Duodenal mucosa (tissue), 2 donors: ENCODE measurements around the gene UBXN11.

ENCODE experiments used
- H3K27ac ChIP-seq: one replicate; pipeline ENCODE4 v1.7.0; 2013; ENCODE audit warnings: low read depth, low read length
- H3K27me3 ChIP-seq, 2 donors: one replicate each; pipeline ENCODE4 v1.7.0; 2013; ENCODE audit warnings: low read length in 2 of 2, control low read depth in 1 of 2; ENCODE audit not compliant: insufficient read depth in 2 of 2, control insufficient read depth in 1 of 2
- H3K36me3 ChIP-seq, 2 donors: one replicate each; pipeline ENCODE4 v1.7.0; 2013; ENCODE audit warnings: low read length in 2 of 2, control low read depth in 1 of 2; ENCODE audit not compliant: insufficient read depth in 2 of 2, control insufficient read depth in 1 of 2
- H3K4me1 ChIP-seq, 2 donors: one replicate each; pipeline ENCODE4 v1.7.0; 2013; ENCODE audit warnings: low read length in 2 of 2, control low read depth in 1 of 2; ENCODE audit not compliant: insufficient read depth in 2 of 2, control insufficient read depth in 1 of 2
- H3K4me3 ChIP-seq, 2 donors: one replicate each; pipeline ENCODE4 v1.7.0; 2013; ENCODE audit warnings: low read length in 2 of 2, low read depth in 1 of 2
- H3K9ac ChIP-seq, 2 donors: one replicate each; pipeline ENCODE4 v1.7.0; 2013; ENCODE audit warnings: low read length in 2 of 2, low read depth in 1 of 2
- H3K9me3 ChIP-seq, 2 donors: one replicate each; pipeline ENCODE4 v1.7.0; 2013; ENCODE audit warnings: low read length in 2 of 2, control low read depth in 1 of 2; ENCODE audit not compliant: control insufficient read depth in 1 of 2

Gene UBXN11

GRCh38 chr1:26306290-26307229 is at the start of gene UBXN11:
UBXN11 (minus strand) TSS chr1:26306636; CDS start chr1:26302883, 3,753 bp downstream.
- H3K4me3 ChIP-seq = peak within 1 kb of the TSS; percentile 82 to 97
- H3K36me3 ChIP-seq = no peaks in the 10 kb centered on the region
- peaks cover 15 to 17% of the 10 kb centered on the region in 2 donors for H3K4me1 ChIP-seq
- no peak within 1 kb of the TSS for H3K27ac ChIP-seq
- H3K9me3 ChIP-seq = no peaks in the 10 kb centered on the region
- peak within 1 kb of the TSS; percentile 55 to 77 for H3K9ac ChIP-seq
- H3K27me3 ChIP-seq = no peaks in the 10 kb centered on the region

DNA sequence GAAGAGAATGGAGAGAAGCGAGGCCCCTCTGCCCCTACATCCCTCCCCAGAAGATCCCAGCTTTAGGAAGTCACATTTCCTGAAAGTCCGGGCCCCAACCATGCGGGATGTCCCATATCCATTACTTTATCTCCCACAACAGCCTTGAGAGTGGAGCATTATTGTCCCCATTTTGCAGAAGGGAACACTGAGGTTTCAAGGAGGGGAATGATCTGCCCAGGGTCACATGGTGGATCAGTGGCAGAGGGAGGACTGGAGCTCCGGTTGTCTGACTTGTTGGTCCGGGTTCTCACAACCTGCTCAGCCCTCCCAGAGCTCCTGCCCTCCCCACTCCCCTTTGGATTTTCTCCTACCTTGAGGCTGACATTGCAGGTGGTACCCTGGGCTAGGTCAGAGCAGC is 49.7 kb upstream of the UBXN11 start:
- Histone ChIP-seq H3K27ac (no peak overlapping the region), H3K4me1 (peaks cover 62 to 66% of the 10 kb centered on the region in 2 donors), H3K9me3 (no peaks in the 10 kb centered on the region), H3K4me3 (no peak overlapping the region), H3K9ac (no peak overlapping the region), H3K27me3 (peaks cover 7 to 10% of the 10 kb centered on the region in 2 donors), H3K36me3 (no peaks in the 10 kb centered on the region)

- Histone ChIP-seq H3K36me3 (no peaks in the 10 kb centered on the region), H3K4me3 (no peak overlapping the region), H3K9ac (peak overlapping the region in 1 of 2 donors; percentile 74), H3K9me3 (no peaks in the 10 kb centered on the region), H3K4me1 (peaks cover 60 to 63% of the 10 kb centered on the region in 2 donors), H3K27me3 (no peaks in the 10 kb centered on the region), H3K27ac (no peak overlapping the region)
These were observed 48.5 kb upstream of the UBXN11 start for GRCh38 chr1:26354972-26355371.

DNA sequence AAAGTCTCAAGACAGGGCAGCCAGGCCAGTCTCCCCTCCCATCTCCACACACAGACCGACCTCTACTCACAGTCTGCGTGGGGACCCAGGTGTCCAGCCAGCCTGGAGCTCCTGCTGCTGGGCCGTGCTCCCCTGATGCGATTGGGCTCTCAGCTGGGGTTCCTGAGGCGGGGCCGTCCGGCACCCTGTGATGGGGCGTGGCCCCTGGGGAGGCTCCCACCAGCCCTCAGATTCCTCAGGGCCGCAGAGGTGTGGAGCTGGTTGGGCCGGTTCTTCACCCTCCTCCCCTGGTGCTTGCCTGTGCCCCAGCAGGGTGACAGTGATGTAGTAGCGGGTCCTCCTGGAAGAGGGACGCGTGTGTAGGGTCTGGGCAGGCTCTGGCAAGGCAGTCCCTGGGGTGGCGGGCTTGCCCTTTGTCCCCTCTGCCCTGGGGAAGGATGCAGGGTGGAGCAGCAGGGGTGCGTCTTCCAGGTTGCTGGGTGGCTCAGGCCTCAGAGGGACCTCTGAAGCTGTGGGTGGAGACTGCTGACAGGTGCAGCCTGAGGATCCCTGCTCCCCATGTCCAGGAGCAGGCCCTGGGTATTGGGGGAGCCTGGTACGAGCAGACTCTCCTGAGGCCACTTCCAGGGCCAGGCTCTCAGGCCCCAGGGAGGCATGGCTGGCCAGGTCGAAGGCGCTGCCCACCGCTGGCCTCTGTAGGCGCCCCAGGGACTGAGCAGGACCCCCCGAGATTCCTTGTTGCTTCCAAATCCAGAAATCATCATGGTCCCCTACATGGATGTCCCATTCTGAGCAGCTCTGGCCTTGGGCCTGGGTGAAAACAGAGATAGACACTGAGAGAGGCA is 47.8 kb upstream of the UBXN11 start, which contains the start of gene CRYBG2:
Gene CRYBG2, minus strand, starts transcription at position 155 of the 845 bp plus-strand sequence. CDS start 7,473 bp downstream, outside the sequence.
- peaks cover 59 to 63% of the 10 kb centered on the region in 2 donors for H3K4me1 ChIP-seq
- no peaks in the 10 kb centered on the region for H3K27me3 ChIP-seq
- no peaks in the 10 kb centered on the region for H3K9me3 ChIP-seq
- H3K36me3 ChIP-seq = no peaks in the 10 kb centered on the region
- peak within 1 kb of the TSS; percentile 32 to 74 for H3K9ac ChIP-seq
- peak within 1 kb of the TSS; percentile 36 for H3K27ac ChIP-seq
- peak within 1 kb of the TSS; percentile 62 to 64 for H3K4me3 ChIP-seq

DNA sequence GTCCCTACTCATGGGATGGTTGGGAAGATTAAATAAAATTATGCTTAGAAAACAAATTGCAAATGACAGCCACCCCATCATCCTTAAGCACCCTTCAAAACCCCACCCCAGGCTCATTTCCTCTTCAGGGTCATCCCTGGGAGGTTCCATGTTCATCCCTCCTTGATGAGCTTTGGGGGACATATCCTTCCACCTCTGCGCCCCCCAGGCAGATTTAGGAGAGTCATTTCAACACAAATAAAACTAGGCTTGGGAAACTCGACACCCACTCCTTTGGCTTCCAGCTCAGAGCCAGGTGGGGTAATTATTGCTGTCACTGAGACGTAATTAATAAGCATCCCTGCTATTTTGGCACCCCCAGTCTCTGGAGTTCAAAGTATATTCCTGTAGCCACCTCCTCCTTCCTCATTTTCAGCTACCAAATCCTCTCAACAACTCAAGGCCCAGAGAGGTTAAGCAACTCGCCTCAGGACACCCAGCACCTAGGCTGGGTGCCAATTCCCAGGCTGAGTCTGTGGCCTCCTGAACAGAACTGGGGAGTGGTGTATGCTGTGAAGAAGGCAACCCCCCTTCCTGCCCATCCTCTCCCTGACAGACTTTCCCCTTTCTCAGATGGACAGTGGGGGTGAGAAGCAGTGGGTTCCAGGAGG is 46.9 kb upstream of the UBXN11 start:
- peak overlapping the region; percentile 62 to 64 for H3K4me3 ChIP-seq
- H3K9ac ChIP-seq = peak overlapping the region; percentile 15 to 74
- H3K27me3 ChIP-seq = no peaks in the 10 kb centered on the region
- peaks cover 53 to 57% of the 10 kb centered on the region in 2 donors for H3K4me1 ChIP-seq
- no peaks in the 10 kb centered on the region for H3K9me3 ChIP-seq
- H3K27ac ChIP-seq = peak overlapping the region; percentile 36
- no peaks in the 10 kb centered on the region for H3K36me3 ChIP-seq

- Histone ChIP-seq H3K36me3 (no peaks in the 10 kb centered on the region), H3K4me3 (peak overlapping the region; percentile 22 to 45), H3K9me3 (no peaks in the 10 kb centered on the region), H3K9ac (peak overlapping the region in 1 of 2 donors; percentile 50), H3K27ac (no peak overlapping the region), H3K27me3 (no peaks in the 10 kb centered on the region), H3K4me1 (peaks cover 51 to 53% of the 10 kb centered on the region in 2 donors)
These were observed 45.9 kb upstream of the UBXN11 start for GRCh38 chr1:26352338-26352679.

- Histone ChIP-seq H3K4me1 (peaks cover 46 to 50% of the 10 kb centered on the region in 2 donors), H3K27ac (no peak overlapping the region), H3K36me3 (no peaks in the 10 kb centered on the region), H3K4me3 (peak overlapping the region; percentile 22 to 45), H3K9ac (peak overlapping the region in 1 of 2 donors; percentile 50), H3K27me3 (no peaks in the 10 kb centered on the region), H3K9me3 (no peaks in the 10 kb centered on the region)
These were observed 45.3 kb upstream of the UBXN11 start for GRCh38 chr1:26351590-26352337.

- H3K9me3 ChIP-seq = no peaks in the 10 kb centered on the region
- H3K27ac ChIP-seq = peak overlapping the region; percentile 73
- H3K4me3 ChIP-seq = peak overlapping the region in 1 of 2 donors; percentile 37
- peaks cover 38 to 42% of the 10 kb centered on the region in 2 donors for H3K4me1 ChIP-seq
- H3K36me3 ChIP-seq = no peaks in the 10 kb centered on the region
- peak overlapping the region in 1 of 2 donors; percentile 44 for H3K9ac ChIP-seq
- no peaks in the 10 kb centered on the region for H3K27me3 ChIP-seq
These were observed 44.5 kb upstream of the UBXN11 start for GRCh38 chr1:26350701-26351589.
